GM21526 (cell line): ENCODE measurements around the gene ZNF408.
"Not testable (repeated sequence)": the region's sequence is repeated elsewhere in the genome, so short reads cannot be mapped to it uniquely, and the experiment has no call there.

Experiments used
- ATAC-seq: cut with Tn5 transposase; IDR thresholded peaks from one replicate; pipeline ENCODE4 v1.9.1; 2021; ENCODE audit warnings: moderate library complexity; ENCODE audit not compliant: unreplicated experiment, low FRiP score

The ZNF408 gene

DNA sequence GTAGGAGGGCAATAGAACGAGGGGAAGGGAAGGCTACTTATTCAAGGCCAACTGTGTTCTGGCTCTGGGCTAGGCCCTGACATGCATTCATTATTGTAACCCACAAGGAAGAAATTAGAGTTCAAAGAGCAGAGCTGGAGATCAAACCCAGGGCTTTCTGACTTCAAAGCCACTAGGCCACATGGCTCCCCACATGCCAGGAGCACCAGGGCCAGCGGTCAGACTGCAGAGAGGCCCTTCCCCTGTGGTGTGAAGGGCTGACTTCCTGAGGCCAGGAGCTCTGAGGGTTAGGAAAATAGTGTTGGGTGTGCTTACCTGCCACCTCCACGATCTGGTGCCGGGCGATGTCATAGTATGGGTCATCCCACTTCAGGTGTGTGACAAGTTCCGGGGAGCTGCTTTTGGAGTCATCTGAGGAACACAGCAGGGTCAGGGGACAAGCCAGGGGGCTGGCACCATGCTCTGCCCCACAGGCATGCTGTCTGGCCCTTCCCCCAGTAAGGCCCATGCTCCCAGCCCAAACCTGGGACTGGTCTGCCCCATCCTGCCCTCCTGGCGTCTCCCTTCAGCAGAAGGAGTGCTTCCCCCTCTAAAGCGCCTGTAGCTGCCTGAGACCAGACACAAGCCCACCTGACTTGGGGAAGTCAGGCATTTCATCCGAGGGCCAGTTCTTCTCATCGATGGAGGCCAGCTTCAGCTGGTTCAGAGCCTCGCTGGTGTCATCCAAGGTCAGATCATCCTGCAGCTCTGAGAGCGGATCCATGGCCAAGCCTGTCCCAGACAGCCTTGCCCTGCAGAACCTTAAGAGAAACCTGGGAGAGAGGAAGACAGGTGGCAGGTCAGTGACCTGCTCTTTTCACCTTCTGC is 5.3 kb upstream of the ZNF408 start:
- no peak for ATAC-seq

- no peak for ATAC-seq
Measured at GRCh38 chr11:46696212-46696558, 4.6 kb upstream of the ZNF408 start.

- no peak for ATAC-seq
Measured at GRCh38 chr11:46697303-46697702, 3.5 kb upstream of the ZNF408 start.

- no peak for ATAC-seq
Measured at GRCh38 chr11:46697723-46698122, 3.1 kb upstream of the ZNF408 start.

DNA sequence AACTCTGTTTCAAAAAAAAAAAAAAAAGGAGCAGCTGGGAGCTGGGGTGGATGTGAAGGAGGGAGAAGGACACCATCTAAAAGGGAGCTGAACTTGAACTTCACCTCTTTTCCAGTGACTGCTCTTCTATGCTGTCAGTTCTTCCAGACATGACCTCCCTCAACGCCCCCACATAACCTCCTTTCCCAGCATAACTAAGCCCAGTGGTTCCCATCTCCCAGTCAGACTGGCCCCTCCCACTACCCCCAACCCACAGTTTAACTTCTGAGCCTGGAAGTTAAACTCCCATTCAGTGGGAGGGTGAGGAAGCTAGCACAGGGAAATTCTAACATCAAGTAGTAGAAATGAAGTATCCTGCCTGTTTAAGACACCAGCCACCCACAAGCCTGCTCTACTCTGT is 2.2 kb upstream of the ZNF408 start:
- no peak for ATAC-seq

DNA sequence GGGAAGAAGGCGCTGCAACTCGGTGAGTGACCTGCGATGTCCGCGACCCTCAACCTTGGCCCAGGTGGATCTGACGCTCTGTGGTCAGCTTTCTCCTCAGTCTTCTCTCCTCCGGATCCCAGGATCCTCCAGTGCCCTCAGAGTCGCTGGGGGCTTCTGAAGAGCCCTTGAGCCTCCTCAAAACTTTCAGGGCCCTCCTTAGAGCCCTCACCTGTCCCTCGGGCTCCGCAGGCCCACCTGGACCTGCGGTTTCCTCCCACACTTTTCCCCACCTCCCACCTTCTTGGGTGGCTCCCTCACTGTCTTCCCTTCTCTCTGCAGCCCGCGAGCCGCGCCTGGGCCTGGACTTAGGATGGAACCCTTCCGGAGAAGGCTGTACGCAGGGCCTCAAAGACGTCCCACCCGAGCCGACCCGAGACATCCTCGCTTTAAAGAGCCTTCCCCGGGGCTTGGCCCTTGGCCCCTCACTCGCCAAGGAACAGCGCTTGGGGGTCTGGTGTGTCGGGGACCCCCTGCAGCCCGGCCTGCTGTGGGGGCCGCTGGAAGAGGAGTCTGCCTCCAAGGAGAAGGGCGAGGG is 335 bp downstream of the ZNF408 start:
- no peak for ATAC-seq

DNA sequence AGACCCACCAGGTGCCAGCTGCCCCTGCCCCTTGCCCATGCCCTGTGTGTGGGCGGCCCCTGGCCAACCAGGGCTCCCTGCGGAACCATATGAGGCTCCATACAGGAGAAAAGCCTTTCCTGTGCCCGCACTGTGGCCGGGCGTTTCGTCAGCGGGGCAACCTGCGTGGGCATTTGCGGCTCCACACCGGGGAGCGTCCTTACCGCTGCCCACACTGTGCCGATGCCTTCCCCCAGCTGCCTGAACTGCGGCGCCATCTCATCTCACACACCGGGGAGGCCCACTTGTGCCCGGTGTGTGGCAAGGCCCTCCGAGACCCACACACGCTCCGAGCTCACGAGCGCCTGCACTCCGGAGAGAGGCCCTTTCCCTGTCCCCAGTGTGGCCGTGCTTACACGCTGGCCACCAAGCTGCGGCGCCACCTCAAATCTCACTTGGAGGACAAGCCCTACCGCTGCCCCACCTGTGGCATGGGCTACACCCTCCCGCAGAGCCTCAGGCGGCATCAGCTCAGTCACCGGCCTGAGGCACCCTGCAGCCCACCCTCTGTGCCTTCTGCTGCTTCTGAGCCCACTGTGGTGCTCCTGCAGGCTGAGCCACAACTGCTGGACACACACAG is 4.3 kb downstream of the ZNF408 start:
- ATAC-seq, result no peak

- no peak for ATAC-seq
Measured at GRCh38 chr11:46706886-46707285, 6.1 kb downstream of the ZNF408 start.

GRCh38 chr11:46709351-46709750 is 8.5 kb downstream of the ZNF408 start:
- ATAC-seq, result not testable (repeated sequence)

- no peak for ATAC-seq
Measured at GRCh38 chr11:46710821-46711269, 10.0 kb downstream of the ZNF408 start.

- no peak for ATAC-seq
Measured at GRCh38 chr11:46711303-46711702, 10.5 kb downstream of the ZNF408 start.

- no peak for ATAC-seq
Measured at GRCh38 chr11:46712874-46713576, 12.2 kb downstream of the ZNF408 start.

DNA sequence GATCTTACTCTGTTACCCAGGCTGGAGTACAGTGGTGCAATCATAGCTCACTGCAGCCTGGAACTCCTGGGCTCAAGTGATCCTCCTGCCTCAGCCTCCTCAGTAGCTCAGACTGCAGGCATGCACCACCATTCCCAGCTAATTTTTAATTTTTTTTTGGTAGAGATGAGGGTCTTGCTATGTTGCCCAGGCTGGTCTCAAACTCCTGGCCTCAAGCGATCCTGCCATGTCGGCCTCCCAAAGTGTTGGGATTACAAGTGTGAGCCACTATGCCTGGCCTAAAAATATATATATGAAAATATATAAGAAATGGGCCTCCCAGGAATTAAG is 17.0 kb downstream of the ZNF408 start:
- not testable (repeated sequence) for ATAC-seq

GRCh38 chr11:46718155-46719019 is 17.6 kb downstream of the ZNF408 start:
- no peak for ATAC-seq

GRCh38 chr11:46719048-46719542 is 18.3 kb downstream of the ZNF408 start, which contains the start of gene F2:
TSS of gene F2 (plus strand) at chr11:46719213. CDS start at chr11:46719236, 23 bp downstream.
- ATAC-seq, result no peak

DNA sequence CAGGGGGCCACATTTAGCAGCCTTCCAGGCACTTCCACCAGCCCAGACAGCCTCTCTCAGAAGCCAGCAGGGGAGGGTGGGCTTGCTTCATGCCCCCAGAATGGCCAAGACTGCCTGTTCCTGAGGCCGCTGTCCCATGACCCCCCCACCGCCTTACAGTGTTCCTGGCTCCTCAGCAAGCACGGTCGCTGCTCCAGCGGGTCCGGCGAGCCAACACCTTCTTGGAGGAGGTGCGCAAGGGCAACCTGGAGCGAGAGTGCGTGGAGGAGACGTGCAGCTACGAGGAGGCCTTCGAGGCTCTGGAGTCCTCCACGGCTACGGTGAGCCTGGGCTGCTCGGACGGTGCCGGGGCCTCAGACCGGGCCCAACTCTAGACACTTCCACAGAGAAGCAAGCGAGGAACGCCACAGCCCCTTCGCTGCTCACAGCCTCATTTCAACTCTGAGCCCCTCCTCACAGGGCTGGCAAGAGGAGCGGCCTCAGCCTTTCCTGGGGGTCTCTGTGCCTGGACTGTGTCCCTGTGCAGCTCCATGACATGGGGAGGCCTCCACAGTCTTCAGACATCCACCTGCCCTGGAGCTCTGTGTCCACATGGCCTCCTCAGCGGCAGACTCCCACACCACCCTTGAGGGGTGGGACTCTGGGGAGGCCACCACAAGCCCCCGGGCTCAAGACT is 18.9 kb downstream of the ZNF408 start:
- ATAC-seq, result no peak

- ATAC-seq, result no peak
Measured at GRCh38 chr11:46721286-46721685, 20.5 kb downstream of the ZNF408 start.

DNA sequence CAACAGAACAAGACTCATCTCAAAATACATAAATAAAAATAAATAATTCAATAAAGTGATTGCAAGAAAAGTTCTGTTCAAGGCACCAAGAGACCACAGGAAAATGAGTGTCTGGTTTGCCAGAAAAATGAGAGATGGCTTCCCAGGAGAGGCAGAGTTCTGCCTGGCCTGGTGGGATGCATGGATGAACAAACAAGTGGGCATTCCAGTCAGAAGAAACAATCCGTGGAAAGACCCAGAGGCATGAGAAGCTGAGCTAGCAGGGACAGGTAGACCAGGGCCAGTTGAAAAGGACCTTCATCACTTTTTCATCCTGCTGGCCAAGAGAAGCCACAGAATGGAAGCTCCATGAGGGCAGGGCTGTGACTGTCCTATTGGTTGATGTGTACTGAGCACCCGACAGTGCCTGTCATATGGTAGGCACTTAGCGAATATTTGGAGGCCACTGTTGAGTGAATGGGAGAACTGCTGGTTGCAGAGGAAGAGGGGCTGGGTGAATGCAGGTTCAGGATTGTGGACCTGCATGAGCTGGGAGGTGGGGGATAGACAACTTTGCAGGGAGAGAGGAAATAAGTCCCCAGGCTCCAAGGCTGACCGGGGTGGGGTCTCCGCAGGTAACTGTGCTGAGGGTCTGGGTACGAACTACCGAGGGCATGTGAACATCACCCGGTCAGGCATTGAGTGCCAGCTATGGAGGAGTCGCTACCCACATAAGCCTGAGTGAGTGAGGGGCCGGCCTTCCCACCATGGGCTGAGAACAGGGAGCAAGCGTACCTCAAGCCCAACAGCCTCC is 21.9 kb downstream of the ZNF408 start:
- no peak for ATAC-seq

GRCh38 chr11:46723359-46723680 is 22.5 kb downstream of the ZNF408 start:
- ATAC-seq, result no peak
